ENCODE measurements around the gene STAP2. TPM values are rescaled to one million over a fixed set of nuclear protein-coding genes. Genes with fewer than 3 reads are reported as not detected.
A peak's percentile ranks its signal among the peaks of the same experiment; 100 is the strongest.

Gene STAP2
- polyA plus RNA-seq, 6 donors from 2014 or later, result 0.94 TPM; not detected in 5

DNA sequence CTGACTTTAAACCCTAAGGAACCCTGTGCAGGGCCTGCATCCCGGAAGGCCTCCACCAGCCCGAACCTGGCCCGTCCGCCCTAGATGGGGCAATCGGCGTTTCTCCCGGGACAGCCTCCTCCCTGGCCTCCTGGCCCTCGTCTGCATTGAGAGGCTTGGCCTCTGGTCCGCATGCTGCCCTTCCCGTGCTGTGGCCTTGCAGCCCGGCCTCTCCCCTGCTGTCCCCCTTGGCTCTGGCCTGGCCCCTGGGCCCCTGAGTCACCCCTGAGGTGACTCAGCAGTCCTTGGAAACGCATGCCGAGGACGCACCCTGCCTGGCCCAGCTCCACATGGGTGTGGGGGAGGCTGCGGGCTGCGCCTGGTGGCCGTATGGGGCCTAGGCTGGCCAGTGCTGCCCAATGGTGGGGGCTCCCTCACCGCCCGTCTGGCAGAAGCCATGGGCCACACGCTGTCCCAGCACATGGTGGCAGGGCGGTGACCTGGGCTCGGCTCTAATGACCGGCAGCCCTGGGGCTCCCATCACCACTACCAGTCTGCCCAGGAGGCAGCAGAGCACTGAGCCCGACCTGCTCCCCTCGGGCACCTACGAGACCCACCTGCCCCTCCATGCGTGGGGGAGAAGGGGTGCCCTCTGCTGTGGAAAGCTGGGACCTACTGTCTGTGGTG, 36.0 kb upstream of the STAP2 start:
- H3K4me1 Mint-ChIP-seq, result peaks cover 47 to 82% (median 81%) of the 10 kb centered on the region in 3 donors
- peak overlapping the region in 1 of 6 donors; percentile 82 for H3K27ac Mint-ChIP-seq
- H3K9me3 Mint-ChIP-seq, result no peaks in the 10 kb centered on the region
- H3K4me3 Mint-ChIP-seq, result peak overlapping the region in 3 of 8 donors; percentile 69 to 84 (median 83)
- DNase-seq (no peak), ATAC-seq (ENCODE audit: low read depth in 2 of 2) (no peak)
- H3K36me3 Mint-ChIP-seq, result no peaks in the 10 kb centered on the region
- H3K27me3 Mint-ChIP-seq, result no peaks in the 10 kb centered on the region

DNA sequence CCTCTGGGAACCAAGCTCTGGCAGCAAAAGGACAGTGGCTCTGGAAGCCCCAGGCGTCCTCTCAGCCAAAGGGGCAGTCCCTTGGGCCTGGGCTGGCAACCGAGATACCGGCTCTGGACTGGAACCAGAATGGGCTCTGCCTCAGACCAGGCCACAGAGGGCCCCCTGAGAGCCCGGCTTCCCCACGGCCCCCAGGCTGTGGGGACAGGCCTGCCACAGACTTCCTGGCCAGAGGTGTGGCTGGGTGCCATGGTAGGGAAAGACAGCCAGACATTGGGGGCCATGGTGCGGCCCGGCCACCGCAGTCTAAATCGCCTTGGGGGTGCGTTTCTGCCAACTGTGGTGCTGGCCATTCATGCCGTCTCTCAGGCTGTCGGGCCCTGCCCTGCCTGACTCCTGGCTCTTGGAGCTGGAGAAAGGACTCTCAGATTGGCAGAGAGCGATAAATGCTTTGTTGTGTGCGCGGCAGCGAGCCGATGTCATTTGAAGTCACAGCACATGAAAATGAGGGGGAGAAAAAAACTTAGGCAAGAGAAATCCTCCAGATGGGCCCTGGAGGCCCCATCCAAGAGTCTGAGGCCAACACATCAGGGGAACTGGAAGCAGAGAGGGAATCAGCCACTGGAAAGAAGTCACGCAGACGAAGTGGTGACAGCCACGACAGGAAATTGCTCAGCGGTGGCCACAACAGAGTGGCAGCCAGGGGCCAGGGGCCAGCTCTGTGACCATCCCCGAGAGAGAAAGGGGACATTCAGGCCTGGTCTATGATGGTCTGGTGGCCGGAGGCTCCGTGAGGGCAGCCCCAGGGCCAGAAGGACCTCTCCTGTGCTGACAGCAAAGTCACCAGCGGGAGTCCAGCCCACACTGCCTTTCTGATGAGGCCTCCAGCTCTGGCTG, 35.2 kb upstream of the STAP2 start:
- ATAC-seq (ENCODE audit: low read depth in 2 of 2), result no peak
- Mint-ChIP-seq H3K27me3 (no peaks in the 10 kb centered on the region), H3K36me3 (no peaks in the 10 kb centered on the region), H3K4me3 (peak overlapping the region in 5 of 8 donors; percentile 30 to 79 (median 62)), H3K9me3 (no peaks in the 10 kb centered on the region), H3K27ac (peak overlapping the region in 5 of 6 donors; percentile 39 to 97 (median 79)), H3K4me1 (peaks cover 48 to 80% (median 80%) of the 10 kb centered on the region in 3 donors)
- no peak for DNase-seq

DNA sequence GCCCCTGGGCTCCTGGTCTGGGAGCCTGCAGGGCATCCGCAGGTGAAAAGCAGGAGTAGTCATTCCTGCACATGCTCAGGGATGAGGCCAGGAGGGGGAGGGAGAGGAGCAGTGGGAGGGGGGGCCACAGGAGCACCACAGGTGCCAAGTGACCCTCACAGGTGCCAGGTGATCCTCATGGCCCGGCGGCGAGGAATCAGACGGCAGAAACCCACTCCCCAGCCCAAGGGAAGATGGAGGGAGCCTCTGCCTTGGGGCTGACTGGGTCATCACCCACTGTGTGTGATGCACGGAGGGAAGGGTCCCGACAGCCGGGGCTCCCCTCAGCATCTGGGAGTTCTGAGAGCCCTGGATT, 34.4 kb upstream of the STAP2 start:
- H3K27me3 Mint-ChIP-seq, result no peaks in the 10 kb centered on the region
- peaks cover 51 to 85% (median 80%) of the 10 kb centered on the region in 3 donors for H3K4me1 Mint-ChIP-seq
- H3K27ac Mint-ChIP-seq, result peak overlapping the region in 1 of 6 donors; percentile 75
- no peak for ATAC-seq (ENCODE audit: low read depth in 2 of 2)
- no peak for DNase-seq
- no peaks in the 10 kb centered on the region for H3K36me3 Mint-ChIP-seq
- H3K4me3 Mint-ChIP-seq, result peak overlapping the region in 4 of 8 donors; percentile 20 to 65 (median 32)
- H3K9me3 Mint-ChIP-seq, result no peaks in the 10 kb centered on the region

DNA sequence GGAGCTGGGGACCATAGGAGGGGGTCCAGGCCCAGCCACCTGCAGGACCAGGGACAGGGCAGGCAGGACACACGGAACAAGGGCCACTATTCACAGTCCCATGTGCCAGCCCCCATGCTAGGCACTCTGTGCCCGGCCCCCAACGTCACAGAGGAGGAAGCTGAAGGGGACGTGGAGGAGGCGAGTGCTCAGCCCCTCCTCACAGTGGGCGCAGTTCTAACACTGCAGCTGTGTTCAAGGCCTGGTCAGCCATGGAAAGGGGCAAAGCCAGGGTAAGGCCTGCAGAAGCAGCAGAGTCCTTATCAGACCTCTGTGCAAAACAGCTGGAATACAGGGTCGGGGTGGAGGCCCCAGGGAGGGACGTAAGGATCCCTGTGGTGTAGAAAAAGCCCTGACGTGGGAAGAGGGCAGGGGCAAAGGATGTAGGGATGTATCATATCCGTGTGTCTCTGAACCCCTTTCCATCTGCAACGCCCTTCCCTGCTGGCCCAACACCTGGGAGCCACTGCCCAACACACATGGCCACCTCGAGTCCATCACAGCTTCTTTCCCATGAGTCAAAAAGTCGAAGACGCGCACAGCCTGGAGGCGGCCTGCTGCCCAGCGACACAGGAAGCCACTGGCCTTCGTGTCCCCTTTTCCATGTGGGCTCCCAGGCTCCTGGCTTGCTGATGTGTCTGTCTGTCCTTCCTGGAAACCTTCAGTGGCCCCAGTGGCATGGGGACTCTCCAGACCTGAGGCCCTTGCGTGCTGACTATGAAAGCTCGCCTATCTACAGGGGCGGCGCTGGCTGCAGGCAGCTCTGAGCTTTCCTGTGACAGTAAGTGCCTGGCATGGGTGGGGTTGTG, 33.8 kb upstream of the STAP2 start:
- DNase-seq (no peak), ATAC-seq (ENCODE audit: low read depth in 2 of 2) (no peak)
- H3K27ac Mint-ChIP-seq, result peak overlapping the region in 3 of 6 donors; percentile 39 to 75 (median 69)
- H3K4me1 Mint-ChIP-seq, result peaks cover 56 to 86% (median 79%) of the 10 kb centered on the region in 3 donors
- H3K9me3 Mint-ChIP-seq, result no peaks in the 10 kb centered on the region
- no peaks in the 10 kb centered on the region for H3K36me3 Mint-ChIP-seq
- no peaks in the 10 kb centered on the region for H3K27me3 Mint-ChIP-seq
- peak overlapping the region in 4 of 8 donors; percentile 20 to 71 (median 46) for H3K4me3 Mint-ChIP-seq

DNA sequence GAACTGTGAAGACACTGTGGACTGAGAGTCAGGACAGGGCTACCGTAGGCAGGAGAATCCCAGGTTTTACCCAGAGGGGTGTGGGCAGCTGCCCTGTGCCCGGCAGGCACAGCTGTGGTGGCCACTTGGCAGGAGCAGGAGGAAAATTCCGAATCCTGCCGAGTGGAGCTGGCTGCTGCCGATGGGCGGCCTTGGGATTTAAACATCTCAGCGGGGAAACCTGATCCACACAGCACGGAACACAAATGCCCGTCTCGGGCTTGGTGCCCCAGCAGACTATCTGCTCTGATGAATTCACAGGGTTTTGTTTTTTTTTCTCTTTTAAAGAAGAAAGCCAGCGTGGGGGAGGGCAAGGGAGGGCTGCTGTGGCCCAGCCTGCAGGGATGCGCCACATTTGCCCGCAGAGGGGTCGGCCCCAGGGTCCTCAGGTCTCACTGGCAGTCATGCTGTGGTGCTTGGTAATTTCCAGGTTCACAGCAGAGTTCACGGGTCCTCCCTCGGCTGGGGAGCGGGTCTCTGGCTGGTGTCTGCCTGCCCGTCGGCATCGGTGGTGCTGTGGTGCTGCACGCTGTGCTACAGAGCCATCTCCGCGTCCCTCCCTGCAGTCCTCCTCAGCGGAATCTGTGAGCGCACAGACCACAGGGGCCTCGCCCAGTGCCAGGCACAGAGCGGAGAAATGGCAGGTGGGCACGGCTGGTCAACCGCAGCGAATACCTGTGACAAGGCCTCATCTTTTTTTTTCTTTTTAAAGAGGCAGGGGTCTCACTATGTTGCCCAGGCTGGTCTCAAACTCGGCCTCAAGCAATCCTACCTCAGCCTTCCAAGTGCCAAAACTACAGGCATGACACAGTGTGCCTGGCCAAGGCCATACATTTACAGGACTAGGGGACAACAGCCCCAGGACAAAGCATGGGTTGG, 32.9 kb upstream of the STAP2 start:
- Mint-ChIP-seq H3K36me3 (no peaks in the 10 kb centered on the region), H3K4me1 (peaks cover 53 to 78% (median 73%) of the 10 kb centered on the region in 3 donors), H3K27me3 (no peaks in the 10 kb centered on the region), H3K27ac (peak overlapping the region in 5 of 6 donors; percentile 72 to 95 (median 84)), H3K4me3 (peak overlapping the region in 7 of 8 donors; percentile 29 to 86 (median 69)), H3K9me3 (no peaks in the 10 kb centered on the region)
- ATAC-seq (ENCODE audit: low read depth in 2 of 2) (no peak), DNase-seq (no peak)

DNA sequence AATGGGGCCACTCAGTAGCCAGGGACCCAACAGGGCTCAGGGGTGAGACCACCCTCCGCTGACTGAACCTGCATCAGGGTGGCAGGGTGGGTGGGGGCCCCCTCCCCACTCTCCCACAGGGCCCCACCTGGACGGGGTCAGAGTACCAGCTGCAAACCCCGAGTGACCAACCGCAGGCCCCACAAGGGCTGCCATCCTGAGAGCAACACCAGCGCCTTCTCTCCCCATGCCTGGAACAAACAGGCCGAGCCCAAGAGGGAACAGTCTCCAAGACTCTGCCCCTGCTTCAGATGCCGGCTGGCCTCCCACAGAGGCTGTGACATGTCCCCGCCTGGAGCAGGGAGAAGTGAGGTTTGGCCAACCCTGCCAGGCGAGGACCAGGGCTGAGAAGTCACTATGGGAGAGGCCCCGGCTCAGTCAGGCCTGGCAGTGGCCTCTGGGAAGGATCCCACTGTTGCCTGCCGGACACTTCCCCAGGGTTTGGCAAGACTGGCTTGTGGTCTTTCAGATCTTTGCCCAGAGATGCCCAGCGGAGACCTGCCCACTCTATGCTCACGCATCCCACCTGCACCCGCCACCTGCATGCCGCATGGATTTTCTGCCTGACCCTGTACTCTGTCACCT, 31.9 kb upstream of the STAP2 start:
- ATAC-seq (ENCODE audit: low read depth in 2 of 2) (no peak), DNase-seq (no peak)
- Mint-ChIP-seq H3K27ac (peak overlapping the region; percentile 72 to 97 (median 96)), H3K9me3 (no peaks in the 10 kb centered on the region), H3K4me1 (peaks cover 43 to 68% (median 66%) of the 10 kb centered on the region in 3 donors), H3K27me3 (no peaks in the 10 kb centered on the region), H3K4me3 (peak overlapping the region; percentile 57 to 86 (median 83)), H3K36me3 (no peaks in the 10 kb centered on the region)

DNA sequence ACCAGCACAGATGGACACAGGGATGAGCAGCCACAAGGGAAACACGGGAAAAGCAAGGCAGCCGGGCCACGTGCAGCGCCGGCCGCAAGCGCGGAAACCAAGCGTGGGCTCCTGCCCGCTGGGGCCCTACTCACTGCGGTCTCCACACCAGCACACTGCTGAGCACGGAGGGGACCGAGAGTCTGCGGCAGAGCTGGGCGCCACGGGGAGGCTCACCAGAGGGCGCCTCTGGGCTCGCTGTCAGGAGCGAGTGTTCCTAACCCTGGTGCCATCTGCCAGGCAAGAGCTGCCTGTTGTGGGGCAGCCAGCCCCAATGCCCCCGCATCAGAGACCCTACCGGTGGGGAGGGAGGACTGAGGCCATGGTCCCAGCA, 31.2 kb upstream of the STAP2 start:
- ATAC-seq (ENCODE audit: low read depth in 2 of 2) (peak; percentile 32 to 43), DNase-seq (peak; percentile 45)
- Mint-ChIP-seq H3K36me3 (no peaks in the 10 kb centered on the region), H3K9me3 (no peaks in the 10 kb centered on the region), H3K4me3 (peak overlapping the region; percentile 52 to 87 (median 83)), H3K27me3 (no peaks in the 10 kb centered on the region), H3K4me1 (peaks cover 41 to 61% (median 60%) of the 10 kb centered on the region in 3 donors), H3K27ac (peak overlapping the region; percentile 82 to 97 (median 95))

DNA sequence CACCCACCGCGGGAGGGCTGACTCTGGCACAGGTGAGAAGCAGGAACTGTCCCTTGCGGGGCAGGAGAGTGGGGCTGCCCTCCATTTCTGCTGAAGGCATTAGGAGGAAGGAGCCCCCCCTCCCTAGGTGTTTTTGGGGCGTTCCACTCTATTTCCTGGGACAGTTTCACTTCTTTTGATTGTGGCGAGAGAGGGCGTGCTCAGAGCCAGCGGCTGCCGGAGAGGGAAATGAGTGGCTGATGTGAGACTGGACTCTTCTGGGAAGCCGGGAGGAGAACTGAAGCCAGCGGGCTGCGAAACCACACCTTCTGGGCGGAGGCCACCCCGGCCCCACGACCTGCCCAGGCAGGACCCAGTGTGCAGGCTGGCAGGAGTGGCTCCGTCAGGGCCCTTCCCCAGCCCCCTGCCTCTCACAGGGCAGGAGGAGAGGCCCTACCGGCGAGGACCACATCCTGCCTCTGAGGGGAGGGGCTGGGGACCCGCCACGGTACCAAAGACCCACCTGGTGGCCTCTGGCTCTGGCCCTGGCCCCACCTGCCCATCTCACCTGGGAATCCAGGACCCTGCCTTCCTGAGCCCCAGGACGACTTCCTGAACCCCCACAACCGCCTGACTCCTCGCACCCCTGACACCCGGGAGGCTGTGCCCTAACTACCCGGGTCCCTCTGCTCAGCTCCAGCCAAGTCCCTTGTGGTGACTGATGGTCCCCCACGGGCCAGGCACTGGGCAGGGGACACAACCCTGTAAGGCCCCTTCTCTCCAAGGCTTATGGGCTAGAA, 30.7 kb upstream of the STAP2 start:
- Mint-ChIP-seq H3K27ac (peak overlapping the region; percentile 86 to 97 (median 96)), H3K9me3 (no peaks in the 10 kb centered on the region), H3K36me3 (no peaks in the 10 kb centered on the region), H3K4me3 (peak overlapping the region; percentile 52 to 87 (median 84)), H3K4me1 (peaks cover 41 to 61% (median 60%) of the 10 kb centered on the region in 3 donors), H3K27me3 (no peaks in the 10 kb centered on the region)
- peak; percentile 76 to 79 for ATAC-seq (ENCODE audit: low read depth in 2 of 2)
- DNase-seq, result peak; percentile 89

DNA sequence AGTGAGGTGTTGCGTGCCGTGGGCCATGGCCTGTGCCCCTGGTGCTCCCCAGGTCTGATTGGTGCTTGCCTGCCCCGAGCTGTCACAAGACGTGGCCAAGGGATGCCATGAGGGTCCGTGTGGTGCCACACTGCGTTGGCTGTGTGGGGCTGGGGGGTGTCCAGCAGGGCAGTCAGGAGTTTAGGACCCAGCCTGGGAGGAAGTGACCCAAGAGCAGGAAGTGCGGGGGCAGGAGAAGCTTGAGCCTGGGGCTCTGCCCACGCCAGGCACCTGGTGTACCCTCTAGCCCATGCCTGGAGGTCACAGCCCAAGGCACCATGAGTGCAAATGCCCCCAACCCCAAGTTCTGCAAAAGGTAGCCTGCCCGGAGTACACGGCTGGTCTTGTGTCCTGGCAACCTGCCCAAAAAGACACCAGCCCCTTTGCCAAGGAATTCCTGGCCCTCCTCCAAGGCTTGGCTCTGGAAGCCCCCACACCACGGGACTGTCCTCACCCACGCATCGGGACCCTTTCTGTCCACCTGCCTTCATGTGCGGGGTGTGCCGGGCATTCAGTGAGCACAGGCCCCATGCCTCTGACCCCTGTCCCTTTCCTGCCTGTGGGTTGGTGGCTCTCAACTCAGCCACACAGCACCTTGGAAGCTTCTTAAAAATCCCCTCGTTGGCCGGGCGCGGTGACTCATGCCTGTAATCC, 29.6 kb upstream of the STAP2 start:
- Mint-ChIP-seq H3K36me3 (no peaks in the 10 kb centered on the region), H3K4me1 (peaks cover 36 to 54% (median 53%) of the 10 kb centered on the region in 3 donors), H3K4me3 (peak overlapping the region in 5 of 8 donors; percentile 52 to 84 (median 67)), H3K27me3 (no peaks in the 10 kb centered on the region), H3K27ac (peak overlapping the region; percentile 86 to 97 (median 96)), H3K9me3 (no peaks in the 10 kb centered on the region)
- DNase-seq, result peak; percentile 26
- ATAC-seq (ENCODE audit: low read depth in 2 of 2), result peak in 1 of 2 donors; percentile 1

DNA sequence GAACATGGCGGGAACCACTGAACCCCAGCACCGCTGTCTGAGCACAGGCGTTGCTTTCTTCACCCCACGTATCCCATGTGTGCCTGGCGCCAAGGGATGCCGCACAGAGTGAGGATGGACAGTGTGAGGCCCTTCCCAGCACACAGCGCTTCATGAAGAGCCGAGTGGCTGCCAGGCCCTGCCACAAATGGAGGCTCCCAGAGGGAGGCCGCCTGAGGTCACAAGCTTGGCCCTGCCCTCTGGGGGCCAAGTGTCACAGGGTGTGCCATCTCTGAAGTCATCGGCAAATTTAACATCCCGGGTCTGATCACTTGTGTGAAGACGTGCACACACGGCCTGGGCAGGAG, 29.1 kb upstream of the STAP2 start:
- Mint-ChIP-seq H3K9me3 (no peaks in the 10 kb centered on the region), H3K4me3 (peak overlapping the region in 2 of 8 donors; percentile 32 to 73), H3K4me1 (peaks cover 36 to 51% (median 50%) of the 10 kb centered on the region in 3 donors), H3K27me3 (no peaks in the 10 kb centered on the region), H3K27ac (peak overlapping the region; percentile 86 to 97 (median 95)), H3K36me3 (no peaks in the 10 kb centered on the region)
- peak; percentile 27 for DNase-seq
- ATAC-seq (ENCODE audit: low read depth in 2 of 2), result peak in 1 of 2 donors; percentile 14

DNA sequence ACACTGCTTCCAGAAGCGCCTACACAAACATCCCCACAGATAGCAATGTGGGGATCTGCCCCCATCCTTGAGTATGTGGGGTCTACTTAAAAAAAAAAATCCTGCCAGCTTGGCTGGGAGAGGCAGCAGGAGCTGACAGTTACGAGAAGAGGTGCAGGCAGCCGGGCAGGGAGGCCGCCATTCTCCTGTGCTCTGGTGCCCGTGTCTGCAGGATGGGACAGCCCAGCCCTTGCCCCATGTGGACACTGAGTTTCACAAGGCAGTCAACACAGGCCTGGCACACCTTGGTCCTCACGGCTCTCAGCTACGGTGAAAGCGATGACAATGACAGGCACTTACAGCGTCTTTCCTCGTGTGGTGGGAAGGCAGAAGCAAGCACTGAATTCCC, 28.7 kb upstream of the STAP2 start:
- Mint-ChIP-seq H3K4me1 (peaks cover 33 to 46% (median 46%) of the 10 kb centered on the region in 3 donors), H3K27me3 (no peaks in the 10 kb centered on the region), H3K9me3 (no peaks in the 10 kb centered on the region), H3K4me3 (peak overlapping the region in 2 of 8 donors; percentile 33 to 73), H3K27ac (peak overlapping the region; percentile 33 to 97 (median 95)), H3K36me3 (no peaks in the 10 kb centered on the region)
- no peak for ATAC-seq (ENCODE audit: low read depth in 2 of 2)
- no peak for DNase-seq

All from naive B cell (primary cell).